ENCODE results near the gene LZTR1.
"Not testable (repeated sequence)": the region's sequence is repeated elsewhere in the genome, so short reads cannot be mapped to it uniquely, and the experiment has no call there.

LZTR1 gene

GRCh38 chr22:20995329-20996030 is 13.4 kb downstream of the LZTR1 start:
- DNase-seq, result no peak

GRCh38 chr22:20996031-20996410 is 13.9 kb downstream of the LZTR1 start:
- no peak for DNase-seq

GRCh38 chr22:20996598-20997535 is 14.8 kb downstream of the LZTR1 start:
- DNase-seq, result no peak

GRCh38 chr22:20997536-20998257 is 15.6 kb downstream of the LZTR1 start:
- no peak for DNase-seq

GRCh38 chr22:20998411-20999336 is 16.6 kb downstream of the LZTR1 start:
- no peak for DNase-seq

- DNase-seq, result no peak
Observed at GRCh38 chr22:20999350-21000206, 17.5 kb downstream of the LZTR1 start.

- DNase-seq, result no peak
Observed at GRCh38 chr22:21000207-21000986, 18.3 kb downstream of the LZTR1 start.

GRCh38 chr22:21000987-21001600 is 19.0 kb downstream of the LZTR1 start:
- no peak for DNase-seq

GRCh38 chr22:21001601-21002325 is 19.7 kb downstream of the LZTR1 start, which contains the start of gene THAP7:
Gene THAP7 (minus strand): TSS chr22:21002118. CDS start chr22:21001911, 207 bp downstream.
- DNase-seq, result peak; percentile 100

GRCh38 chr22:21003782-21004181 is 21.7 kb downstream of the LZTR1 start:
- DNase-seq, result no peak

- not testable (repeated sequence) for DNase-seq
Observed at GRCh38 chr22:21009208-21009607, 27.1 kb downstream of the LZTR1 start.

GRCh38 chr22:21009638-21010425 is 27.7 kb downstream of the LZTR1 start:
- peak; percentile 39 for DNase-seq

GRCh38 chr22:21010426-21011113 is 28.5 kb downstream of the LZTR1 start:
- DNase-seq, result no peak

- DNase-seq, result no peak
Observed at GRCh38 chr22:21012446-21013407, 30.6 kb downstream of the LZTR1 start.

GRCh38 chr22:21013657-21014201 is 31.6 kb downstream of the LZTR1 start:
- no peak for DNase-seq
